HG03025 (cell line): Measurements from ENCODE around the gene IMMT.
"Not testable (repeated sequence)": the region's sequence is repeated elsewhere in the genome, so short reads cannot be mapped to it uniquely, and the experiment has no call there.

Experiments used
- ATAC-seq: cut with Tn5 transposase; IDR thresholded peaks from one replicate; pipeline ENCODE4 v1.9.1; 2021; ENCODE audit warnings: mild to moderate bottlenecking, moderate library complexity; ENCODE audit not compliant: unreplicated experiment, low FRiP score

Gene IMMT

GRCh38 chr2:86202336-86202692, 7.1 kb upstream of the IMMT start:
- no peak for ATAC-seq

DNA sequence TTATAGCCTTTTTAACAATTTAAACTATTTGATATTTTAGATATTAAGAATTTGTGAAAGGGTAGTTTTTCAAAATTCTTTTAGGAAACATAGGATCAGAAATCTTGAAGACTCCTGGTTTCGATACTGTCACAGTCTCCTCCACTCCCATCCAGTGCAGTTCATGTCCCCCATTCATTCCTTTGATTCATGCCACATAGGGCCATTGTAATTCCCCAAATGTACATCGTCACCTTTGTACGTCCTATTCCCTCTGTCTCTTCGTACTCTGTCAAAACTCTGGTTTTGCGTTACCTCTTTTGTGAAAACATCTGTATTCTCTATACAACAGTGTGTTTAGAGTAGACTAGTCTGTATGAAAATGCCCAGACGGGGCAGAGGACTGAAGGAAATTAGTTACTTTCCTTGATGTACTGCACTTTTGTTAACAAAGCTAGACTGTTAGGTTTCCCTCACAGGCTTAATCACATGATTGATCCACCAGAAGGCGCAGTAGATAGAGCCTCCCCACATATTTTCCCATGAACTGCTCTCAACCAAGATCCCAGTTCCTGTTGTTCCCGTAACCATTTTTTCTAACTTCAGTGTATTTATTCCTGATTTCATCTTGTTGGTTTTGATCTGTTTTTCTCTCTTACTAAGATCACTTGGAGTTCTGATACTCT, 6.5 kb upstream of the IMMT start:
- ATAC-seq: no peak

- not testable (repeated sequence) for ATAC-seq
Observed at GRCh38 chr2:86200564-86200963, 5.3 kb upstream of the IMMT start.

- no peak for ATAC-seq
Observed at GRCh38 chr2:86199834-86200177, 4.5 kb upstream of the IMMT start.

DNA sequence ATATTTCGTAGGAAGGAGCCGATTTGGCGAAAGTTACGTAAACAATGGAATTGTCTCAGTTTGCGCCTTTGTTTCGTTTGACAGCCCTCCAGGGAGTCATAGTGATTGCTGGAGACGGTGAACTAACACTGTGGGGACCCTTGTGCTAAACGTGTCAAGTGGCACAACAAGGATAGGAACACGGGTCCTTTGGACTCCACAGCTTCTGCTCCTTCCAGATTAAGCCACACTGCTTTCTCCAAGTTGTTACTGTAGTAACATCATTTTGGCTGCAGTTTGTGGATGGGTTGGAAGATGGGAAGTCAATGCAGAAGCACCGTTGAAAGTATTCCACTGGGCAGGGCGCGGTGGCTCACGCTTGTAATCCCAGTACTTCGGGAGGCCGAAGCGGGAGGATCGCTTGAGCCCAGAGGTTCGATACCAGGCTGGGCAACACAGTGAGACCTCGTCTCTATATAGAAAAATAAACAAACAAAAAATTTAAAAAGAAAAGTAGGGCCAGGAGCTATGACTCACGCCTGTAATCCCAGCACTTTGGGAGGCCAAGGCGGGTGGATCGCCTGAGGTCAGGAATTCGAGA, 636 bp upstream of the IMMT start:
- ATAC-seq: no peak

- no peak for ATAC-seq
Observed at GRCh38 chr2:86194751-86195054, 559 bp downstream of the IMMT start.

DNA sequence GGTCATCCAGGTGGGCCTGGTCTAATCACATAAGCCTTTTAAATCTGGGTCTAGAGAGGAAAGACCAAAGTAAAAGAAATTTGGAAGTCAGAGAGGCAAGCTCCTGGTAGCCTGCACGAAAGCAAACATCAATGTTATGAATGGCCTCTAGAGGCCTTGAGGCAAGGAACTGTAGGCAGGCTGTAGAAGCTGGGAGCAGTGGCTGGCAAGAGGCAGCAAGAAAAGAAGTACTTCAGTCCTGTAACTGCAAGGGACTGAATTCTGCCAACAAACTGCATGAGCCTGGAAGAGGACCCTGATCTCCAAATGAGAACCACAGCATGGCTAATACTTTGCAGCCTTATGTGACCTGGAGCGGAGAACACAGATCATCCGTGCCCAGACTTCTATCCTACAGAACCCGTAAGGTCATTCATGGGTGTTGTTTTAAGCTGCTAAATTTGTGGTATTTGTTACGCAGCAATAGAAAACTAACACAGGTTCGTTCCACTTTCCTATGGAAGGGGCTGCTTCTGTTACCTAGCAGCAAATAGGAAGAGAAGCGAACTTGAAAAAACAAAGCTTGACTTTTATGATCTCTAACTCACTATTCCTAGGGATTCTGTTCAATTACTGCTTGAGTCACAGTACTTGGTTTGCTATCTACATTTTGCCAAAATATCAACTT, 1.2 kb downstream of the IMMT start:
- no peak for ATAC-seq

GRCh38 chr2:86189782-86190416, 5.4 kb downstream of the IMMT start:
- no peak for ATAC-seq

GRCh38 chr2:86186431-86186830, 8.8 kb downstream of the IMMT start:
- ATAC-seq: no peak

DNA sequence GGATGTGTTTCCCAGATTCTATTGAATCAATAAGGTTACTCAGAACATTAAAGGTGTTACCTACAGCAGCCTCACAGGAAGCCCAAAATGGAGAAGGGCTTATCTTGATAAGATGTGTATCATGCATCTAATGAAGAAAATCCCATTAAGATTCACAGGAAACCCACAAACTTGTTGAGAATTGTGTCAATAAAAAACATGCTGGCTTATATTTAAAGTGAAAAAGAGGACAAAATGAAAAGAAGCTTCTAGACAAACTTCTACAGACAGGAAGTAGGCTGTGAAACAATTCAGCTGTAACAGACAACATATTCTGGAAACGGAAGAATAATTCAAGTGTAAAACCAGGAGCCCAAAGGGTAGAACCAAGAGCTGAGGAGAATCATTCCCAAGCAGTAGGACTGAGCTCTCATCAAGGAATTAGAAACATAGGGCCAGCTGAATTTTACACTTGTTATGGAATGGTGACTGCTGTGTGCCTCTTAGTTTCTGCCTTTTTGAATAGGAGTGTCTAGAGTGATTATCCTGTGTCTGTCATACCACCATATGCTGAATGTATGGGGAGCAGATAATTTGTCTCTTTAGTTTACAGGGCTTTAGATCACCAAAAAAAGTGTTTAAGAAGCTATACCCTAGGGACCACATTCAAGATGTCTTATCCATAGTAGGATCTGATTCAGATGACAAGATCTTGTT, 9.6 kb downstream of the IMMT start:
- no peak for ATAC-seq

- no peak for ATAC-seq
Observed at GRCh38 chr2:86176597-86176996, 18.7 kb downstream of the IMMT start.

- no peak for ATAC-seq
Observed at GRCh38 chr2:86175828-86176227, 19.4 kb downstream of the IMMT start.

GRCh38 chr2:86174445-86174844, 20.8 kb downstream of the IMMT start:
- no peak for ATAC-seq

- ATAC-seq: no peak
Observed at GRCh38 chr2:86172610-86173009, 22.7 kb downstream of the IMMT start.

GRCh38 chr2:86171295-86171694, 24.0 kb downstream of the IMMT start:
- ATAC-seq: no peak

GRCh38 chr2:86170449-86170848, 24.8 kb downstream of the IMMT start:
- ATAC-seq: no peak

- no peak for ATAC-seq
Observed at GRCh38 chr2:86160156-86160952, 34.9 kb downstream of the IMMT start.

GRCh38 chr2:86158286-86158685, 37.0 kb downstream of the IMMT start:
- no peak for ATAC-seq

- ATAC-seq: no peak
Observed at GRCh38 chr2:86157009-86157556, 38.2 kb downstream of the IMMT start.

GRCh38 chr2:86150502-86150901, 44.8 kb downstream of the IMMT start:
- no peak for ATAC-seq
